Hepatocyte (in vitro differentiated cells): ENCODE data around the gene MAPKAP1. TPM values are rescaled to one million over a fixed set of nuclear protein-coding genes. Genes with fewer than 3 reads are reported as not detected.

Source experiments
- DNase-seq: peaks from one replicate; pipeline ENCODE4 v3.0.0-alpha.2; 2016; ENCODE audit warnings: low spot score
- H2AFZ ChIP-seq: fragments of 200-600 bp; sonication (generic); 2 replicates; pipeline ENCODE4 v1.6.0; 2016; ENCODE audit warnings: antibody characterized with exemption, mild to moderate bottlenecking
- H3K27ac ChIP-seq: fragments of 200-600 bp; sonication (generic); 2 replicates; pipeline ENCODE4 v1.5.1; 2016; ENCODE audit warnings: mild to moderate bottlenecking
- H3K27me3 ChIP-seq: fragments of 200-600 bp; sonication (generic); 2 replicates; pipeline ENCODE4 v1.6.1; 2016
- H3K36me3 ChIP-seq: fragments of 200-600 bp; sonication (generic); replicated peaks from 2 replicates; pipeline ENCODE4 v1.5.1; 2016; ENCODE audit warnings: low read depth; ENCODE audit not compliant: insufficient read depth
- H3K4me1 ChIP-seq: fragments of 200-600 bp; sonication (generic); 2 replicates; pipeline ENCODE4 v1.5.1; 2016; ENCODE audit warnings: mild to moderate bottlenecking, moderate library complexity; ENCODE audit not compliant: insufficient read depth
- H3K4me2 ChIP-seq: fragments of 200-600 bp; sonication (generic); 2 replicates; pipeline ENCODE4 v1.6.0; 2016
- H3K4me3 ChIP-seq: fragments of 200-600 bp; sonication (generic); 2 replicates; pipeline ENCODE4 v1.5.1; 2016; ENCODE audit warnings: mild to moderate bottlenecking
- H3K79me2 ChIP-seq: fragments of 200-600 bp; sonication (generic); 2 replicates; pipeline ENCODE4 v1.6.0; 2017; ENCODE audit warnings: mild to moderate bottlenecking
- H3K9me2 ChIP-seq: fragments of 200-600 bp; sonication (generic); replicated peaks from 2 replicates; pipeline ENCODE4 v1.6.0; 2017; ENCODE audit warnings: mild to moderate bottlenecking; ENCODE audit not compliant: insufficient read depth
- H3K9me3 ChIP-seq: fragments of 200-600 bp; sonication (generic); 2 replicates; pipeline ENCODE4 v1.5.1; 2016; ENCODE audit warnings: low read depth, mild to moderate bottlenecking
- H4K20me1 ChIP-seq: fragments of 200-600 bp; sonication (generic); 2 replicates; pipeline ENCODE4 v1.6.0; 2016; ENCODE audit warnings: mild to moderate bottlenecking; ENCODE audit not compliant: insufficient read depth, poor library complexity, severe bottlenecking
- EZH2 ChIP-seq: fragments of 200-600 bp; sonication (generic); IDR thresholded peaks from 2 replicates; pipeline ENCODE4 v1.6.1; 2016; ENCODE audit warnings: antibody characterized with exemption, mild to moderate bottlenecking, borderline replicate concordance
- EZH2phosphoT487 ChIP-seq: fragments of 200-600 bp; sonication (generic); IDR thresholded peaks from one replicate; pipeline ENCODE4 v1.6.1; 2018; ENCODE audit warnings: antibody characterized with exemption, mild to moderate bottlenecking, low read depth, moderate library complexity; ENCODE audit not compliant: unreplicated experiment, severe bottlenecking
- WGBS: methylation state at CpG from one replicate; pipeline ENCODE4 v1.1.6; 2016; ENCODE audit warnings: low lambda C conversion rate; ENCODE audit errors: missing lambda C conversion rate; 5-methylcytosine and 5-hydroxymethylcytosine counted together
- polyA plus RNA-seq: library from polyadenylated mRNA; unstranded; fragments of >200 nt; fragmentation: Nextera tagmentation; extraction: Ambion mirVana; gene quantifications from 2 replicates; pipeline ENCODE4 v1.2.1, GENCODE V29; 2016
- total RNA-seq: library from RNA; depleted of rRNA; stranded (reverse); fragments of >200 nt; gene quantifications from 2 replicates; pipeline ENCODE4 v1.2.3, GENCODE V29; 2014
- TF ChIP-seq, protein P1 (sequence below): fragments of 200-600 bp; sonication (generic); IDR thresholded peaks from 2 replicates; pipeline ENCODE4 v1.5.1; 2016; ENCODE audit warnings: antibody characterized with exemption, mild to moderate bottlenecking; ENCODE audit not compliant: poor library complexity

Gene MAPKAP1
- total and polyA plus RNA-seq, 2 experiments from 2014 or later = 74.5 to 79.4 TPM

DNA sequence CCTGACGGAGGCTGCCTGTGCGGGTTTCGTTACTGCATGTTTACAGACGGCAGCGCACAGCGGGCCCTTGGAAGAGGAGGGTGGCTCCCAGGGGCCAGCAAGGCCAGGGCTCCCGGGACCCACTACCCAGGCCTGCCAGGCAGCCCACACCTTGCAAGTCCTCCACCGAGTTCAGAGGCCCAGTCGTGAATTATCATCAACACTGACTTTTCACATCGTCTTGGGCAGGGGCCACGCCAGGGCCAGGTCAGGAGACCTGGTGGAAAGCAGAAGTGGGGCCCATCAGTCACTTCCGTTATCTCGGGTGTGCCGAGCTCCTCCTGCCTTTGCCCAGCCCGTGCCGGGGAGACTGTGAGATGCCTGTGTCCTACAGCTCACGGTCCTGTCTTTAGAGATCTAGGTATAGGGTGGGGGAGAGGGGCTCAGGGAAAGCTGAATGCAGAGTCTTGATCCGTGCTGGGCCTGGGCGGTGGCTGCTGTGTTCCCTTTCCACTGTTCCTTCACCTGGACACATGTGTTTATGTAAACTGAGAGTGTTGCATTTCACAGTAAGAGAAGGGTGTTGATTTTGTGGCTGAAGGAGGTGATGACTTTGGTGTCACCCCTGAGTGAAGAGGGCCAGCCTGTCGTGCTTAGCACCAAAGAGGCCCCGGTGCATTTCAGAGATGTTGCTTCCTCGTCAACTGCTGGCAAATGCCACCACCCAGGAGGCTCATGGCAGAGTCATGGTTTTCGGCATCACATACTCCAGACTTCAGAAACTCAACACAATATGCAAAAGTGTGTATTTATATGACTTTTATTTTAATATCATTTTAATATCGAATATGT lies 270.2 kb downstream of the MAPKAP1 start:
- TF ChIP-seq EZH2 (no peak), EZH2phosphoT487 (no peak)
- TF ChIP-seq, protein P1, sequence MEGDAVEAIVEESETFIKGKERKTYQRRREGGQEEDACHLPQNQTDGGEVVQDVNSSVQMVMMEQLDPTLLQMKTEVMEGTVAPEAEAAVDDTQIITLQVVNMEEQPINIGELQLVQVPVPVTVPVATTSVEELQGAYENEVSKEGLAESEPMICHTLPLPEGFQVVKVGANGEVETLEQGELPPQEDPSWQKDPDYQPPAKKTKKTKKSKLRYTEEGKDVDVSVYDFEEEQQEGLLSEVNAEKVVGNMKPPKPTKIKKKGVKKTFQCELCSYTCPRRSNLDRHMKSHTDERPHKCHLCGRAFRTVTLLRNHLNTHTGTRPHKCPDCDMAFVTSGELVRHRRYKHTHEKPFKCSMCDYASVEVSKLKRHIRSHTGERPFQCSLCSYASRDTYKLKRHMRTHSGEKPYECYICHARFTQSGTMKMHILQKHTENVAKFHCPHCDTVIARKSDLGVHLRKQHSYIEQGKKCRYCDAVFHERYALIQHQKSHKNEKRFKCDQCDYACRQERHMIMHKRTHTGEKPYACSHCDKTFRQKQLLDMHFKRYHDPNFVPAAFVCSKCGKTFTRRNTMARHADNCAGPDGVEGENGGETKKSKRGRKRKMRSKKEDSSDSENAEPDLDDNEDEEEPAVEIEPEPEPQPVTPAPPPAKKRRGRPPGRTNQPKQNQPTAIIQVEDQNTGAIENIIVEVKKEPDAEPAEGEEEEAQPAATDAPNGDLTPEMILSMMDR = no peak
- no peaks in the 10 kb centered on the region for H3K9me3 ChIP-seq
- no peaks in the 10 kb centered on the region for H3K9me2 ChIP-seq
- no peak for DNase-seq
- no peaks in the 10 kb centered on the region for H4K20me1 ChIP-seq
- H3K4me1 ChIP-seq = no peaks in the 10 kb centered on the region
- no peaks in the 10 kb centered on the region for H3K36me3 ChIP-seq
- WGBS = 94% methylated on average over 24 of the region's 24 CpGs
- H3K27me3 ChIP-seq = no peaks in the 10 kb centered on the region
- H2AFZ ChIP-seq = no peak overlapping the region
- H3K4me2 ChIP-seq = no peak overlapping the region
- H3K79me2 ChIP-seq = no peaks in the 10 kb centered on the region
- H3K27ac ChIP-seq = no peak overlapping the region
- no peak overlapping the region for H3K4me3 ChIP-seq

DNA sequence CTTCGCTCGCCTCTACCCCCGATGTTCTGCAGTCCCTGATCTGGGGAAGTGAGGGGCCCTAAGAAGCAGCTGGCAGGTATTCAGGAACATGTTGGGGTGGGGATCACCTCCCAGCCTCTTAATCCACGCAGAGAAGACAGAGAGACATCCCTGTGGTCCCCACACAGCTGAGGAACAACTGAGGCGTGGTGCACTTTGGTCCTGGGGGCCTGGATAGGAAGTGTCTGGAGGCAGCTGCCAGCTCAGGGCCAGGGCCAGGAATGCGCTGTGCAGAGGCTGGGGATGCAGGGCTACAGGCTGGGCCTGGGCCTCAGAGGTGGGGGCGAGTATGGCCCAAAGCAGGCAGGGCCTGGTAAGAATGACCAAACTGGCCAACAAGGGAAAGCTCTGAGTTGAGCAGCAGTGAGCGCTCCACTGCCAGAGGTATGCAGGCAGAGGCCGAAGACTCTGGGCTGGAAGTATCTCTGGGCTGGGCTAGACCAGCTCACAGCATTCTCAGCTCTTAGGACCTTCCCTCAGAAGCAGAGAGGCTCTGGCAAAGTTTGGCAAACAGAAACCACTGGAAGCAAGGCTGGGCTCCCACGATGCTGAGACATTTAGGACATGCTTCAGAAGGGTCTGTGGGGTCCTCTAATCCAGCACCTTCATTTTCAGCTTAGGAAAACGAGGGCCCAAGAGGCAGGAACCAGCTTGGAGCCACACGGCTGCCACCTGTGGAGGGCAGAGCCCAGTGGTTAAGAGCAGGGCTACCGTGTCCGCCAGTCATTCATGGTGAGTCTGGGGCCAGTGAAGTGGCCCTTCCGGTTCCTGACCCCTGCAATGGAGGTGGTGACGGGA lies 271.0 kb downstream of the MAPKAP1 start:
- no peaks in the 10 kb centered on the region for H3K27me3 ChIP-seq
- no peaks in the 10 kb centered on the region for H3K9me2 ChIP-seq
- H3K4me2 ChIP-seq = no peak overlapping the region
- DNase-seq = no peak
- no peaks in the 10 kb centered on the region for H3K9me3 ChIP-seq
- no peak overlapping the region for H3K4me3 ChIP-seq
- no peaks in the 10 kb centered on the region for H3K36me3 ChIP-seq
- H3K27ac ChIP-seq = no peak overlapping the region
- H3K79me2 ChIP-seq = no peaks in the 10 kb centered on the region
- H4K20me1 ChIP-seq = no peaks in the 10 kb centered on the region
- no peak for TF ChIP-seq EZH2
- H3K4me1 ChIP-seq = no peaks in the 10 kb centered on the region
- H2AFZ ChIP-seq = no peak overlapping the region
- 94% methylated on average over 16 of the region's 16 CpGs for WGBS

DNA sequence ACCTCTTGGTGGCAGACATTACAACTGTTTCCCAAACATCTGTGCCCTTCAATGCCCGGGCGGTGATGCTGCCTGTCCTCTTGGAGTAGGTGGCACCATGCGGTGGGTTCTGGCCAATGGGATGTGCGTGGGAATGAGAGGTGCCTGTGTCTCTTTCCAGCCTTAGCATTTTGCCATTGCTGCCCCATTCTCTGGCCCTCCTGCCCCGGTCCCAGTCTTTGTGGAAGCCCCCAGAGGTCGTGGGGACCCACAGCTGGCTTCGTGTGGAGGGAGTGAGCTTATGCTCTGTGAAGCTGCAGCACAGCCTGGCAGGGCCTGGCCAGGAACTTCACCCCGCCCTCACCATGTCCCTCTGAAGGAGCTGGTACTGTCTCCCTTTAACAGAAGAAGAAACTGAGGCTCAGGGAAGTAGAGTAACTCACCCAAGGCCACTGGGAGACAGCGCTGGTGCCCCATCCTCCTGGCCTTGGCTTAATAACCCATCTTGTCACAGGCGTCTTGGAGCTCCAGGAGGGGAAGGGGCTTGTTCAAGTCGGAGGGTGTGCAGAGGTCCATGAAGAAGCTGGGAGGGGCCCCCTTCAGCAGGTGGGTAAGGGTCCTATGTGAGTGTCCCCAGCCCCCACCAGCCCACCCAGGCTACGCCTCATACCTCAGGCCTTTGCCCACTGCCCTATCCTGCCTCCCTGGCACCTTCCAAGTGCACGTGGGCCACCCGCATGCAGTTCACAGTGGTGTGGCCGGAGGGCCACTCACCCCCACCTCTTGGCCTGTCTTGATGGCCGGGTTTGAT lies 271.8 kb downstream of the MAPKAP1 start:
- H3K4me1 ChIP-seq = no peaks in the 10 kb centered on the region
- DNase-seq = no peak
- H3K4me3 ChIP-seq = no peak overlapping the region
- WGBS = 92% methylated on average over 16 of the region's 16 CpGs
- H3K9me2 ChIP-seq = no peaks in the 10 kb centered on the region
- H3K4me2 ChIP-seq = no peak overlapping the region
- H3K36me3 ChIP-seq = no peaks in the 10 kb centered on the region
- H3K79me2 ChIP-seq = no peaks in the 10 kb centered on the region
- H4K20me1 ChIP-seq = no peaks in the 10 kb centered on the region
- H2AFZ ChIP-seq = no peak overlapping the region
- H3K27ac ChIP-seq = no peak overlapping the region
- no peaks in the 10 kb centered on the region for H3K9me3 ChIP-seq
- H3K27me3 ChIP-seq = no peaks in the 10 kb centered on the region
- TF ChIP-seq EZH2phosphoT487 = no peak
- TF ChIP-seq, protein P1 = no peak
- no peak for TF ChIP-seq EZH2
